ENCODE data around the gene RRP15. TPM values are rescaled to one million over a fixed set of nuclear protein-coding genes. Genes with fewer than 3 reads are reported as not detected.
"Not testable (repeated sequence)": the region's sequence is repeated elsewhere in the genome, so short reads cannot be mapped to it uniquely, and the experiment has no call there.

RRP15 gene
- total RNA-seq, 1 donor from 2014 or later, result 26.9 TPM

- ChIA-PET CTCF (no interaction called here), POLR2A (no interaction called here)
- Mint-ChIP-seq H3K27me3 (no peaks in the 10 kb centered on the region), H3K4me3 (no peak overlapping the region), H3K9me3 (no peaks in the 10 kb centered on the region), H3K27ac (no peak overlapping the region), H3K36me3 (ENCODE audit: low read depth) (peaks cover 72% of the 10 kb centered on the region), H3K4me1 (no peaks in the 10 kb centered on the region)
- ATAC-seq (ENCODE audit: low read depth) (no peak), DNase-seq (no peak)
- intact Hi-C loops (cut with micrococcal nuclease), result no loop called here
- no peak for TF ChIP-seq CTCF (IDR thresholded peaks at IDR 0.05)
Measured at GRCh38 chr1:218305472-218306064, 20.5 kb downstream of the RRP15 start.

GRCh38 chr1:218312509-218312908 is 27.4 kb downstream of the RRP15 start:
- ATAC-seq (ENCODE audit: low read depth) (no peak), DNase-seq (no peak)
- intact Hi-C loops (cut with micrococcal nuclease), result no loop called here
- Mint-ChIP-seq H3K27me3 (no peaks in the 10 kb centered on the region), H3K36me3 (ENCODE audit: low read depth) (peaks cover 48% of the 10 kb centered on the region), H3K27ac (no peak overlapping the region), H3K4me3 (no peak overlapping the region), H3K9me3 (no peaks in the 10 kb centered on the region), H3K4me1 (no peaks in the 10 kb centered on the region)
- POLR2A ChIA-PET, result no interaction called here
- CTCF ChIA-PET, result no interaction called here
- no peak for TF ChIP-seq CTCF (IDR thresholded peaks at IDR 0.05)

GRCh38 chr1:218314316-218314715 is 29.2 kb downstream of the RRP15 start:
- peaks cover 47% of the 10 kb centered on the region for H3K36me3 Mint-ChIP-seq (ENCODE audit: low read depth)
- no peaks in the 10 kb centered on the region for H3K4me1 Mint-ChIP-seq
- no peak overlapping the region for H3K4me3 Mint-ChIP-seq
- CTCF ChIA-PET, result no interaction called here
- H3K27ac Mint-ChIP-seq, result no peak overlapping the region
- intact Hi-C loops (cut with micrococcal nuclease), result no loop called here
- POLR2A ChIA-PET, result no interaction called here
- ATAC-seq (ENCODE audit: low read depth), result no peak
- no peak for TF ChIP-seq CTCF (IDR thresholded peaks at IDR 0.05)
- no peaks in the 10 kb centered on the region for H3K9me3 Mint-ChIP-seq
- H3K27me3 Mint-ChIP-seq, result no peaks in the 10 kb centered on the region
- no peak for DNase-seq

GRCh38 chr1:218315638-218316037 is 30.5 kb downstream of the RRP15 start:
- ATAC-seq (ENCODE audit: low read depth), result no peak
- Mint-ChIP-seq H3K4me1 (no peaks in the 10 kb centered on the region), H3K9me3 (no peaks in the 10 kb centered on the region), H3K27ac (no peak overlapping the region), H3K27me3 (no peaks in the 10 kb centered on the region), H3K4me3 (no peak overlapping the region), H3K36me3 (ENCODE audit: low read depth) (peaks cover 48% of the 10 kb centered on the region)
- ChIA-PET CTCF (no interaction called here), POLR2A (no interaction called here)
- intact Hi-C loops (cut with micrococcal nuclease), result loop anchor here (1.0 kb wide), 1 partner anchor 30 kb away; the partner anchor contains the start of gene TGFB2
- no peak for TF ChIP-seq CTCF (IDR thresholded peaks at IDR 0.05)
- DNase-seq, result no peak

GRCh38 chr1:218317061-218317460 is 32.0 kb downstream of the RRP15 start:
- intact Hi-C loops (cut with micrococcal nuclease), result no loop called here
- no peak overlapping the region for H3K4me3 Mint-ChIP-seq
- ATAC-seq (ENCODE audit: low read depth) (no peak), DNase-seq (no peak)
- ChIA-PET POLR2A (no interaction called here), CTCF (no interaction called here)
- no peaks in the 10 kb centered on the region for H3K27me3 Mint-ChIP-seq
- TF ChIP-seq CTCF (IDR thresholded peaks at IDR 0.05), result no peak
- H3K27ac Mint-ChIP-seq, result no peak overlapping the region
- no peaks in the 10 kb centered on the region for H3K9me3 Mint-ChIP-seq
- H3K4me1 Mint-ChIP-seq, result no peaks in the 10 kb centered on the region
- peaks cover 51% of the 10 kb centered on the region for H3K36me3 Mint-ChIP-seq (ENCODE audit: low read depth)

- H3K27ac Mint-ChIP-seq; CTCF ChIA-PET; intact Hi-C loops (cut with micrococcal nuclease); H3K4me3 Mint-ChIP-seq; POLR2A ChIA-PET; DNase-seq; H3K27me3 Mint-ChIP-seq; ATAC-seq (ENCODE audit: low read depth); H3K9me3 Mint-ChIP-seq; H3K4me1 Mint-ChIP-seq: not testable (repeated sequence)
- H3K36me3 Mint-ChIP-seq (ENCODE audit: low read depth), result peaks cover 57% of the 10 kb centered on the region
Measured at GRCh38 chr1:218320182-218320581, 35.1 kb downstream of the RRP15 start.
